Naive thymus-derived CD8-positive, alpha-beta T cell (primary cell): ENCODE measurements around the gene CBLB. TPM values are rescaled to one million over a fixed set of nuclear protein-coding genes. Genes with fewer than 3 reads are reported as not detected.
A peak's percentile ranks its signal among the peaks of the same experiment; 100 is the strongest.

Experiments
- ATAC-seq, 2 donors: fragments of 150-1000 bp; cut with Tn5 transposase in 1 of 2; sonication (Bioruptor Pico), chemical (Tn5 transposase) in 1 of 2; 1 replicate in 1 of 2; 2 replicates in 1 of 2; pipeline ENCODE4 v1.10.0; 2021; ENCODE audit warnings: mild to moderate bottlenecking in 2 of 2, moderate library complexity in 2 of 2
- POLR2A ChIA-PET: fragments of 350-600 bp; sonication (Branson Sonifier 250); formaldehyde crosslinking; loops from one replicate; lab custom pipeline; 2021; ENCODE audit warnings: antibody characterized with exemption; lab: Charles Lee
- DNase-seq, 10 donors: peaks; one replicate each; pipeline versions ENCODE4 v3.0.0 to v3.0.0-alpha.2; 2020 to 2022
- H3K27ac Mint-ChIP-seq, 10 donors: one replicate each; pipeline ENCODE4 v1.8.0; 2020 to 2022; ENCODE audit warnings: mild to moderate bottlenecking in 10 of 10, mixed read lengths in 10 of 10, moderate library complexity in 4 of 10, inconsistent platforms in 1 of 10
- H3K27me3 Mint-ChIP-seq, 5 donors: one replicate each; pipeline ENCODE4 v1.8.0; 2021 to 2022; ENCODE audit warnings: mixed read lengths in 5 of 5
- H3K36me3 Mint-ChIP-seq, 3 donors: one replicate each; pipeline ENCODE4 v1.8.0; 2020 to 2022; ENCODE audit warnings: mixed read lengths in 3 of 3, mild to moderate bottlenecking in 2 of 3, inconsistent platforms in 1 of 3
- H3K4me1 Mint-ChIP-seq, 4 donors: one replicate each; pipeline ENCODE4 v1.8.0; 2021 to 2022; ENCODE audit warnings: mixed read lengths in 4 of 4
- H3K4me3 Mint-ChIP-seq, 10 donors: one replicate each; pipeline ENCODE4 v1.8.0; 2020 to 2022; ENCODE audit warnings: mild to moderate bottlenecking in 10 of 10, mixed read lengths in 10 of 10, moderate library complexity in 6 of 10, inconsistent platforms in 1 of 10
- H3K9me3 Mint-ChIP-seq, 9 donors: one replicate each; pipeline ENCODE4 v1.8.0; 2020 to 2022; ENCODE audit warnings: mixed read lengths in 9 of 9, mild to moderate bottlenecking in 3 of 9, inconsistent platforms in 1 of 9, moderate library complexity in 1 of 9
- polyA plus RNA-seq, 3 donors: library from polyadenylated mRNA; unstranded; fragments of 300-500 nt; fragmentation: Illumina TruSeq; gene quantifications; one replicate each; pipeline ENCODE4 v1.2.3, GENCODE V29; 2021
- total RNA-seq, 8 experiments: library from RNA in 2 of 8; stranded (reverse) in 2 of 8; gene quantifications; one replicate each; pipeline ENCODE4 v1.2.3 and lab custom pipeline; 2021 to 2026

The CBLB gene
- total and polyA plus RNA-seq, 5 experiments from 2014 or later: 32.1 to 108 (median 36.6) TPM

- Mint-ChIP-seq H3K4me3 (peak overlapping the region in 3 of 10 donors; percentile 16 to 44 (median 35)), H3K36me3 (peaks cover 10 to 24% (median 21%) of the 10 kb centered on the region in 3 donors), H3K9me3 (peaks cover 0 to 4% (median 0%) of the 10 kb centered on the region in 9 donors), H3K27me3 (no peaks in the 10 kb centered on the region), H3K4me1 (peaks cover 40 to 82% (median 69%) of the 10 kb centered on the region in 4 donors), H3K27ac (peak overlapping the region in 8 of 10 donors; percentile 3 to 87 (median 68))
- DNase-seq: no peak
- peak; percentile 30 to 47 for ATAC-seq
- POLR2A ChIA-PET: no interaction called here
Measured at GRCh38 chr3:105775368-105775767, 93.4 kb downstream of the CBLB start.

GRCh38 chr3:105774444-105775180, 94.2 kb downstream of the CBLB start:
- ATAC-seq (peak in 1 of 2 donors; percentile 39), DNase-seq (no peak)
- H3K4me3 Mint-ChIP-seq: peak overlapping the region in 2 of 10 donors; percentile 2 to 24
- H3K27ac Mint-ChIP-seq: peak overlapping the region in 6 of 10 donors; percentile 24 to 71 (median 42)
- POLR2A ChIA-PET: interaction anchor here (0.6 kb wide), 1 partner anchor 34 kb away, joined by 3 read pairs; no protein-coding TSS in a partner anchor
- H3K27me3 Mint-ChIP-seq: no peaks in the 10 kb centered on the region
- H3K36me3 Mint-ChIP-seq: peaks cover 12 to 30% (median 22%) of the 10 kb centered on the region in 3 donors
- peaks cover 0 to 4% (median 0%) of the 10 kb centered on the region in 9 donors for H3K9me3 Mint-ChIP-seq
- peaks cover 40 to 82% (median 72%) of the 10 kb centered on the region in 4 donors for H3K4me1 Mint-ChIP-seq

- no peak for DNase-seq
- Mint-ChIP-seq H3K27ac (peak overlapping the region in 1 of 10 donors; percentile 71), H3K4me3 (no peak overlapping the region), H3K4me1 (peaks cover 46 to 93% (median 81%) of the 10 kb centered on the region in 4 donors), H3K27me3 (no peaks in the 10 kb centered on the region), H3K9me3 (peaks cover 0 to 8% (median 0%) of the 10 kb centered on the region in 9 donors), H3K36me3 (peaks cover 16 to 36% (median 27%) of the 10 kb centered on the region in 3 donors)
- POLR2A ChIA-PET: interaction anchor here (0.6 kb wide), 1 partner anchor 65 kb away, joined by 3 read pairs; no protein-coding TSS in a partner anchor
- ATAC-seq: no peak
Measured at GRCh38 chr3:105773291-105773690, 95.5 kb downstream of the CBLB start.

- peaks cover 46 to 94% (median 82%) of the 10 kb centered on the region in 4 donors for H3K4me1 Mint-ChIP-seq
- DNase-seq (no peak), ATAC-seq (no peak)
- no peaks in the 10 kb centered on the region for H3K27me3 Mint-ChIP-seq
- peak overlapping the region in 4 of 10 donors; percentile 3 to 58 (median 12) for H3K4me3 Mint-ChIP-seq
- POLR2A ChIA-PET: no interaction called here
- peak overlapping the region in 4 of 10 donors; percentile 3 to 68 (median 35) for H3K27ac Mint-ChIP-seq
- peaks cover 16 to 40% (median 27%) of the 10 kb centered on the region in 3 donors for H3K36me3 Mint-ChIP-seq
- H3K9me3 Mint-ChIP-seq: peaks cover 0 to 10% (median 0%) of the 10 kb centered on the region in 9 donors
Measured at GRCh38 chr3:105772635-105773034, 96.2 kb downstream of the CBLB start.

- no peak for DNase-seq
- peaks cover 39 to 89% (median 82%) of the 10 kb centered on the region in 4 donors for H3K4me1 Mint-ChIP-seq
- no peak for ATAC-seq
- peaks cover 16 to 40% (median 28%) of the 10 kb centered on the region in 3 donors for H3K36me3 Mint-ChIP-seq
- POLR2A ChIA-PET: interaction anchor here (1.1 kb wide), 1 partner anchor 97 kb away, joined by 5 read pairs; the partner anchor contains the start of gene CBLB
- peak overlapping the region in 4 of 10 donors; percentile 11 to 39 (median 20) for H3K4me3 Mint-ChIP-seq
- H3K27ac Mint-ChIP-seq: peak overlapping the region in 7 of 10 donors; percentile 0 to 92 (median 3)
- H3K9me3 Mint-ChIP-seq: peaks cover 0 to 10% (median 0%) of the 10 kb centered on the region in 9 donors
- no peaks in the 10 kb centered on the region for H3K27me3 Mint-ChIP-seq
Measured at GRCh38 chr3:105771392-105771791, 97.4 kb downstream of the CBLB start.

- Mint-ChIP-seq H3K9me3 (peaks cover 0 to 10% (median 0%) of the 10 kb centered on the region in 9 donors), H3K4me1 (peaks cover 41 to 89% (median 85%) of the 10 kb centered on the region in 4 donors), H3K36me3 (peaks cover 16 to 42% (median 31%) of the 10 kb centered on the region in 3 donors), H3K4me3 (peak overlapping the region in 1 of 10 donors; percentile 38), H3K27me3 (no peaks in the 10 kb centered on the region), H3K27ac (peak overlapping the region in 6 of 10 donors; percentile 0 to 83 (median 28))
- DNase-seq: no peak
- ATAC-seq: no peak
- POLR2A ChIA-PET: interaction anchor here (1.1 kb wide), 1 partner anchor 98 kb away, joined by 5 read pairs; the partner anchor contains the start of gene CBLB
Measured at GRCh38 chr3:105770410-105770809, 98.4 kb downstream of the CBLB start.

GRCh38 chr3:105767776-105768175, 101.0 kb downstream of the CBLB start:
- H3K27ac Mint-ChIP-seq: peak overlapping the region; percentile 50 to 94 (median 84)

GRCh38 chr3:105767216-105767615, 101.6 kb downstream of the CBLB start:
- peaks cover 0 to 15% (median 10%) of the 10 kb centered on the region in 9 donors for H3K9me3 Mint-ChIP-seq
- peak overlapping the region in 9 of 10 donors; percentile 56 to 94 (median 83) for H3K27ac Mint-ChIP-seq
- H3K27me3 Mint-ChIP-seq: no peaks in the 10 kb centered on the region
- peaks cover 15 to 41% (median 34%) of the 10 kb centered on the region in 3 donors for H3K36me3 Mint-ChIP-seq
- H3K4me3 Mint-ChIP-seq: peak overlapping the region; percentile 34 to 83 (median 64)
- POLR2A ChIA-PET: interaction anchor here (0.7 to 1.4 kb wide), 3 partner anchors 8 to 557 kb away, joined by 3 to 5 read pairs (median 4); no protein-coding TSS in a partner anchor
- ATAC-seq (no peak), DNase-seq (no peak)
- peaks cover 43 to 89% (median 80%) of the 10 kb centered on the region in 4 donors for H3K4me1 Mint-ChIP-seq

More at GRCh38 chr3:105767776-105768175, 101.0 kb downstream of the CBLB start:
- POLR2A ChIA-PET: interaction anchor here (1.0 to 1.4 kb wide), 2 partner anchors 9 to 15 kb away, joined by 3 to 4 read pairs; no protein-coding TSS in a partner anchor
- H3K27me3 Mint-ChIP-seq: no peaks in the 10 kb centered on the region
- peak overlapping the region; percentile 34 to 78 (median 64) for H3K4me3 Mint-ChIP-seq
- H3K36me3 Mint-ChIP-seq: peaks cover 17 to 41% (median 32%) of the 10 kb centered on the region in 3 donors
- no peak for DNase-seq
- H3K9me3 Mint-ChIP-seq: peaks cover 0 to 10% (median 7%) of the 10 kb centered on the region in 9 donors
- H3K4me1 Mint-ChIP-seq: peaks cover 43 to 93% (median 85%) of the 10 kb centered on the region in 4 donors
- ATAC-seq: no peak

GRCh38 chr3:105765308-105765639, 103.5 kb downstream of the CBLB start:
- DNase-seq (no peak), ATAC-seq (no peak)
- Mint-ChIP-seq H3K4me1 (peaks cover 36 to 79% (median 70%) of the 10 kb centered on the region in 4 donors), H3K27ac (peak overlapping the region; percentile 57 to 95 (median 88)), H3K27me3 (no peaks in the 10 kb centered on the region), H3K36me3 (peaks cover 25 to 42% (median 41%) of the 10 kb centered on the region in 3 donors), H3K9me3 (peaks cover 8 to 28% (median 20%) of the 10 kb centered on the region in 9 donors), H3K4me3 (peak overlapping the region in 9 of 10 donors; percentile 48 to 77 (median 59))
- POLR2A ChIA-PET: interaction anchor here (1.4 kb wide), 1 partner anchor 12 kb away, joined by 3 read pairs; no protein-coding TSS in a partner anchor

- peak in 5 of 10 donors; percentile 7 to 80 (median 63) for DNase-seq
- H3K9me3 Mint-ChIP-seq: peaks cover 8 to 32% (median 20%) of the 10 kb centered on the region in 9 donors
- peak overlapping the region in 9 of 10 donors; percentile 9 to 77 (median 54) for H3K4me3 Mint-ChIP-seq
- peaks cover 35 to 79% (median 65%) of the 10 kb centered on the region in 4 donors for H3K4me1 Mint-ChIP-seq
- POLR2A ChIA-PET: interaction anchor here (1.4 kb wide), 1 partner anchor 11 kb away, joined by 3 read pairs; no protein-coding TSS in a partner anchor
- H3K36me3 Mint-ChIP-seq: peaks cover 24 to 42% (median 37%) of the 10 kb centered on the region in 3 donors
- peak; percentile 83 to 84 for ATAC-seq
- H3K27me3 Mint-ChIP-seq: no peaks in the 10 kb centered on the region
- H3K27ac Mint-ChIP-seq: peak overlapping the region; percentile 57 to 95 (median 88)
Measured at GRCh38 chr3:105764378-105765307, 104.2 kb downstream of the CBLB start.

GRCh38 chr3:105763659-105764036, 105.2 kb downstream of the CBLB start:
- Mint-ChIP-seq H3K27me3 (no peaks in the 10 kb centered on the region), H3K9me3 (peaks cover 8 to 40% (median 20%) of the 10 kb centered on the region in 9 donors), H3K4me1 (peaks cover 33 to 80% (median 61%) of the 10 kb centered on the region in 4 donors), H3K27ac (peak overlapping the region; percentile 57 to 93 (median 79)), H3K4me3 (peak overlapping the region in 2 of 10 donors; percentile 21 to 22), H3K36me3 (peaks cover 20 to 47% (median 36%) of the 10 kb centered on the region in 3 donors)
- ATAC-seq (no peak), DNase-seq (no peak)
- POLR2A ChIA-PET: interaction anchor here (0.6 kb wide), 1 partner anchor 491 kb away, joined by 6 read pairs; no protein-coding TSS in a partner anchor
